ENCODE results near the gene CNTN2.

Gene CNTN2

GRCh38 chr1:205074513-205074912, 31.5 kb downstream of the CNTN2 start:
- no peak for TF ChIP-seq CTCF (conservative IDR thresholded peaks at IDR 0.05; ENCODE audit: low read depth, low read length)
- DNase-seq (ENCODE audit: low read depth) = no peak
- no peak overlapping the region for H3K4me3 ChIP-seq (ENCODE audit: low read length)

GRCh38 chr1:205075642-205076155, 32.7 kb downstream of the CNTN2 start:
- DNase-seq (ENCODE audit: low read depth) = no peak
- no peak for TF ChIP-seq CTCF (conservative IDR thresholded peaks at IDR 0.05; ENCODE audit: low read depth, low read length)
- no peak overlapping the region for H3K4me3 ChIP-seq (ENCODE audit: low read length)

DNA sequence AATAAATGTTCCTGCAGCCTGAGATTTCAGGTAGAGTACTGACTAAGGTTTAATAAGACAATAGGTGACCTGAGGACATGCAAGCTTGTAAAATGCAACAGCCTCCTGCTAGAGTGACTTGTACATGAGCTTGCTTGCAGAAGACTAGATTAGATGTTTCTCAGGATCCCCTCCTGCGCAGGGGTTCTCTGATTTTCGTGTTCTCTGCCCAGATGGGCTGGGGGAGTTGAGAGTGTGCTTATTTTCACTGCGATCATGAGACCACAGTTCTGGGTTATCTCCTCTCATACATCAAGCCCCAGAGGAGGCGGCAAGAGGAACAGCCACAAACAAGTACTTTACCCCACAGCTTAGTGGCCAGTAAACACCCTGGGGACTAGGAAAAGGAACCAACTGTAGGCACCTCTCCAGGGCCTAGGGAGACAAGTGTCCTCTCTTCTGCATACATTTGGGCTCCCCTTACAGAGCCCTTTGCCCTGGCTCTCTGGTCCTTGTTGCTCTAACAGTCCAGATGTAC, 33.3 kb downstream of the CNTN2 start:
- no peak for DNase-seq (ENCODE audit: low read depth)
- TF ChIP-seq CTCF (conservative IDR thresholded peaks at IDR 0.05; ENCODE audit: low read depth, low read length) = no peak
- H3K4me3 ChIP-seq (ENCODE audit: low read length) = no peak overlapping the region

DNA sequence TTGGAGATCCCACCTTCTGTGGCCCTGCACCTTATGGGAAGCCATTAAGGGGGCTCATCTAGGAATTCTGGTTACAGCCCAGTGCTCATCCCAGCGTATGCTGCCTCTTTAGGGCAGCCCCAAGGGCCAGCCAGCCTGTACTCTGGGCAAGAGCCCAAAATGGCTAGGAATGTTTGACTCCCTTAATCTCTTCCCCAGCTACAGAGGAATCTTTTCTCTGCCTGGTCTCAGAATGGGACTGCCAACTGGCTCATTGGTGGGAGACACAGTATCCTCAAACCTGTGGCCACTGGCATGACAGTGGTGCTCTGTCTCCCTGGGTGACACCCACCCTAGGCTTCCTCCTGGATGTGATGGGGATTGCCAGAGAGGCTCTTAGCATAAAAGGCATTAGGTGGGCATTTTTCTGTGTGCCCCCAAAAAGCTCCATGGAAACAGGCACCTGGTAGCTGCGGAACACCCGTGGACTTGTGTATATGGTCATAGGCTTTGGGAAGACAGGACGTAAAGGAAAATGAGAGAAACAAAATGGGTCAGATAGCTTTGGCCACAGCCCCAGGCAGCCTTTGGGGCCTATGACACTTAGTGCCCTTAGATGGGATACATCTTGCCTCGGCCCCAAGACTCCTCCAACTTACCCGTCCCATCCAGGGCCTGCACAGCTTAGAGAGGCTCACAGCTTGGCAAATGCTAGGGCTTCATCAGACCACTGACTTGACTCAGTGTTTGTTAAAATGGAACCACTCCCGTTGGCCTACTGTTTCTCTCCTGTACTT, 34.3 kb downstream of the CNTN2 start:
- no peak for TF ChIP-seq CTCF (conservative IDR thresholded peaks at IDR 0.05; ENCODE audit: low read depth, low read length)
- no peak overlapping the region for H3K4me3 ChIP-seq (ENCODE audit: low read length)
- no peak for DNase-seq (ENCODE audit: low read depth)

DNA sequence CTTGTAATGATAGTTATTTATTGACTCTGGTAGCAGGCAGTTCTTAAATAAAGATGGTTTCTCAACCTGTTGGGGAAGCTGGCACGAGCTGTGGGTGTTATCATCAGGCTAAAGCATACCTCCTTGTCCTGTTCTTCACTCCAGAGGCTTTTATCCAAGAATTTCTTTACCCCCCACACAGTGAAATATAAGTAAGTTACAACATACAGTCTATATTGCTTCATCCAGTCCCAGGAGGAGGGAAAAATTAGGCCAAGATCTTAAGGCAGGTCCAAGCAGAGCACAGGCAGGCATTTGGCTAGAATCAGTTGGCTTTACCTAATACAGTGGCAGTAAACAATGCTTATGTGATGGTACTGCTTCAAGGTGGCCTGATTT, 34.9 kb downstream of the CNTN2 start:
- no peak overlapping the region for H3K4me3 ChIP-seq (ENCODE audit: low read length)
- no peak for DNase-seq (ENCODE audit: low read depth)
- TF ChIP-seq CTCF (conservative IDR thresholded peaks at IDR 0.05; ENCODE audit: low read depth, low read length) = no peak

- no peak for TF ChIP-seq CTCF (conservative IDR thresholded peaks at IDR 0.05; ENCODE audit: low read depth, low read length)
- no peak for DNase-seq (ENCODE audit: low read depth)
- no peak overlapping the region for H3K4me3 ChIP-seq (ENCODE audit: low read length)
Observed at GRCh38 chr1:205082431-205082830, 39.4 kb downstream of the CNTN2 start.

DNA sequence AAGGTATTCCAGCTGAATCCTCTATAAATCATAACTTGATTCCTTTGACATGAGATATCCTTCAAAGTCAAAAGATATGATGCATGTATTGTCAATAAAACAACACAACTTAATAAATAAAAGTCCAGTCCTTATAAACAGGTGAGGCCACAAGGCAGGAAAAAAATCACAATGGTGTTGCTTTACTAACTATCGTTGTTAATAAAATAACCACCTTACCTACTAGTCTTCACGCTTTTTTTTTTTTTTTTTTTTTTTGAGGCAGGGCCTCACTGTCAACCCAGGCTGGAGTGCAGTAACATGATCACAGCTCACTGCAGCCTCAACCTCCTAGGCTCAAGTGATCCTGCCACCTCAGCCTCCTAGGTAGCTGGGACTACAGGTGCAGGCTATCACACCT, 41.3 kb downstream of the CNTN2 start, which contains the start of gene TMEM81:
TSS of gene TMEM81 (minus strand) at position 101 of the 400 bp plus-strand sequence. CDS start 140 bp downstream, outside the sequence.
- TF ChIP-seq CTCF (conservative IDR thresholded peaks at IDR 0.05; ENCODE audit: low read depth, low read length) = no peak
- DNase-seq (ENCODE audit: low read depth) = no peak

More for the DNA sequence above, 41.3 kb downstream of the CNTN2 start, which contains the start of gene TMEM81:
- H3K4me3 ChIP-seq (ENCODE audit: low read length) = no peak within 1 kb of the TSS

Measured in retinal pigment epithelial cell (primary cell).